ENCODE data around the gene PCNT.

PCNT gene

DNA sequence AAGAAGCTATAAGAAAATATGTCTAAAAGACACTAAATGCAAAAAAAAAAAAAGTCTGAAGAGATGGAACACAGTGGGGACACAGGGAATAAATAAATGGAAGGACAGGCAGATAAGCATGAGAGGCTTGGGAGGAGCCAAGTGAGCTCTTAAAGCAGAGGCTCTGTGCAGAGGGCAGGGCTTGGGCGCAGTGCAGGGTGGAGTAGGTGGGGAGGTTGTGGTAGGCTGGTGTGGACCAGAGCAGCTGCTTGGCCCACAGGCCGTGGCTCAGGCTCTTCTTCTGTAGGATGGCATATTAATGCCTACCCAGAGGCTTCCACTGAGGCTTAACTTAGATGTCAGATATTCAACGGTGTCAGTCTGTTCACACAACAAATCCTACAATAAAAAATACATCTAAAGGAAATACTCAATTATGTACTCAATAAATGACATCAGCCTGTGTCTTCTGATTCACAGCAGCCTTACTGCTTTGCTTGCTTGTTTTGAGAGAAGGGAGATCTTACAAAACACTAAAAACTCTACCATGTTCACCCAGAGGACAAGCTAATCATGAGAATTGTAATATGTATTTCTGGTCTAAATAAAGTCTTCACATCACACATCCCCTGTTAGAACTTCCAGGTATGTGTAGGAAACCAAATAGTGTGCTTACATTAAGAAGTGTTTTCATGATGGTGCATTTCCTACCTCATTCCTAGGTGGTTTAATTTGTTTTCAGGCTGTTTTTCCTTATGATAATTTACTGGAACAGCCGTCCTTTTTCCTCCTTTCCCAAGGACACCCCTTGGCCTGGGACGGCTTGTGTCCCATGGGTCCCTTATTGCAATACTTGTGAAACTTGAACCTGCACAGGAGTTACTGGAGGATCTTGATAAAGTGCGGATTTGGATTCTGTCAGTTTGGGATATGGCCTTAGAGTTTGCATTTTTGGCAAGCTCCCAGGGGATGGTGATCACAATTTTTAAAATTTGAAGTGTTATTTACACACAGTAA, 159.6 kb downstream of the PCNT start:
- DNase-seq (ENCODE audit: low read depth) = no peak

DNA sequence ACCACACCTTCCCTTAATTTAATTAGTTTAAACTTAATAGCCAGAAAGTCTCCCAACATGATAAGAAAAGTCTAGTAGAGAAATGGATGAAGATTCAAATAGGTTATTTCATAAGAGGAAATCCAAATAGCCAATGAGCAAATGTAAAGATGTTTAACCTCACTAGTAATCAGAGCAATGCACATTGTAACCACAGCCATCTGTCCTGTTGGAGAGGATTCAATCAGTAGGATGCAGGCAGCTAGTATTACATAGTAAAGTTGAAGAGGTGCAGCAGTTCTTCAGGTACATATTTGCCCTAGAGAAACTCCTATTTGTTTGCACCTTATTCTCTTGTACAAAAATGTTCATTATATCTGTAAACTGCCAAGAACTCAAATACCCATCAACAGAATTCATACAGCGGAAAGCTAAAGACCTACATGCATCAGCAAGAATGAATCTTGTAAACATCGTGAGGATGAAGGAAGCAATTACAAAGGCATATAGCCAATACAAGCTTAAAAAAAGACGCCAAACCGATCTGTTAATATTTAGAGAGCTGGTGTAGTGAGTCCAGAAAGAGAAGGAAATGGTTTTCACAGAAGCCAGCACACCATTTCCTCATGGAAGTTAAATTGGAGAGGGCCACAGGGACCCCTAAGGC, 162.6 kb downstream of the PCNT start:
- DNase-seq (ENCODE audit: low read depth) = no peak

DNA sequence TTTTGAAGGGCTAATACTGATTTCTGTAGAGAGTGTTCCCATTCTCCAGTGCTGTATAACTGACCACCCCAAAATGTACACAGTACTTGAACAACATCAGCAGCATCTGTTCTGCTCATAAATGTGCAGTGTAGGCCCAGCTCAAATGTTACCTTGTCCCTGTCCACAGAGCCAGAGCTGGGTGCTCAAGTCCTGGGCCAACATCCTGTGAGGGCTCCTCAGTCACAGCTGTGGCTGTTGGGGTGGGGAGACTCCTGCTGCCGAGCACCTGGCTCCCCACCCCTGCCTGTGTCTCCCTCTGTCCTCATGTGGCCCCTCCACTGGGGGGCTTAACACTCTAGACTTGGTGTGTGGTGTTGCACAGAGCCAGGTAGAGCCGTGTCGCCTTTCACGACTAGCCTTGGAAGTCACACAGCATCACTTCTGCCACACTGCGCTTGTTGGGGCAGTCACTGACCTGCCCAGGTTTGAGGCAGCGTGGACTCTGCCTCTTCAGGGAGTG, 165.3 kb downstream of the PCNT start:
- DNase-seq (ENCODE audit: low read depth) = no peak

DNA sequence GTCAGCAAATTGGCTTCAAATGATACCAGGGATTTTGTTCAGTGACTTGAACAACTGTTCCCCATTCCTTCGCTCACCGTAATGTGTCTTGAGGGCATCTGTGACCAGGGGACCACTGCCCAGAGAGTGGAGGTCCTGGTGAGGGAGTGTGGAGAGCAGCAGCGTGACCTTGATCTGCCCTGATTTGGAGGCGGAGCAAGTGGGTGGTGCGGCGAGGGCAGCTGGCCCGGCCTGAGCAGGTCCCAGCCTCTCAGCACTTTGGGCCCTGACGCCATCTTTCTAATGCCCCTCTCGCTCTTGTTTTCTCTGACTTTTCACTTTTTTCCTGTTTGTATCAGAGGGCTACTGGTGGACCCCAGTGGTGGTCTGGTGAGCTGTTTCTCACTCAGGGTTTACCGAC, 165.8 kb downstream of the PCNT start:
- DNase-seq (ENCODE audit: low read depth) = no peak

DNA sequence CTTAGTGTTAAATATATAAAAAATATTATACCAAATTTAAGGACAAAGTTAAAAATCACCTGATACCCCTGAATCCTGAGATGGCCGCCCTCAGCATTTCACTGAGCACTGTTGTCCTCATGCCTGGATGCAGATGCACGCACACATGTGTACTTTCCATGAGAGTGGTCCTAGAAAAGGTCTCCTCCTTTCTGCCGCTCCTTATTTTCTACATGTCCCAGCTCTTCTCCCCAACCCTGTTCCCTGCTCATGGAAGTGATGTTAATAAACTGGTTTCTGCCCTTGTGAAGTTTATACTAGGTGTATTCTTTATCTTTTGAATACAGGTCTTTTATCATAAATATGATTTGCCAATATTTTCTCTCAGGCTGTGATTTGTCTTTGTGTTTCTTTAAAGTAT, 167.6 kb downstream of the PCNT start:
- no peak for DNase-seq (ENCODE audit: low read depth)

DNA sequence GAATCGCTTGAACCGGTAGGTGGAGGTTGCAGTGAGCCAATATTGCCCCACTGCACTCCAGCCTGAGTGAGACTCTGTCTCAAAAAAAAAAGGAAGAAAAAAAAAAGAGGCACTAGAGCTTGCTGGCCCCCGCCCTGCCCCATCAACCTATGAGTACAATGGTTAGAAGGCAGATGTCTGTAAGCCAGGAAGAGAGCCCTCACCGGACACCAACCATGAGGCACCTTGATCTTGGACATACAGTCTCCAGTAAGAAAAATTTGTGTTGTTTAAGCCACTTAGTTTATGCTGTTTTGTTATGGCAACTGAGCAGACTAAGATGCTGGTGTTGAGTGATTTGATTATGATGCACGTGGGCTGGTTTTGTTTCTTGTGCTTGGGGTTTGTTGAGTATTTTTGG, 168.9 kb downstream of the PCNT start:
- DNase-seq (ENCODE audit: low read depth) = no peak

DNA sequence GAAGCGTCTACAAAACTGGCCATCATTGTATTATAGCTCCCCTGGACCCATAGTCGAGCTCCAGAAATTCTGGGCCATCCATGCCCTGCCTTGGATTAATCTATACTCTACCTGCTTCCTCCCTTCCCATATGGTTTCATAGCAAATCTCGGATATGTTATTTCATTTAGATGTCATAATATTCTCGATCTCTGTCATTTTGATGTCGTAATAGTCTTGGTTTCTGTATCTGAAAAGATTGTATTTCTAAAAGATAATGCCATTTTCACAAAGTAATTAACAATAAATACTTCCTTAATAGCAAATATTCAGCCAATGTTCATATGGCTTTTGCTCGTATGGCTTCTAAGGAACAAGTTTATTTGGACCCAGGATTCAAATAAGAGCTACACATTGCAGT, 169.9 kb downstream of the PCNT start:
- DNase-seq (ENCODE audit: low read depth) = no peak

Data from T-helper 22 cell (primary cell).